ENCODE measurements around the gene IFT43. TPM values are rescaled to one million over a fixed set of nuclear protein-coding genes. Genes with fewer than 3 reads are reported as not detected.
"Not testable (repeated sequence)": the region's sequence is repeated elsewhere in the genome, so short reads cannot be mapped to it uniquely, and the experiment has no call there.

IFT43 gene
- total RNA-seq, 1 donor from 2014 or later: 30.2 TPM

DNA sequence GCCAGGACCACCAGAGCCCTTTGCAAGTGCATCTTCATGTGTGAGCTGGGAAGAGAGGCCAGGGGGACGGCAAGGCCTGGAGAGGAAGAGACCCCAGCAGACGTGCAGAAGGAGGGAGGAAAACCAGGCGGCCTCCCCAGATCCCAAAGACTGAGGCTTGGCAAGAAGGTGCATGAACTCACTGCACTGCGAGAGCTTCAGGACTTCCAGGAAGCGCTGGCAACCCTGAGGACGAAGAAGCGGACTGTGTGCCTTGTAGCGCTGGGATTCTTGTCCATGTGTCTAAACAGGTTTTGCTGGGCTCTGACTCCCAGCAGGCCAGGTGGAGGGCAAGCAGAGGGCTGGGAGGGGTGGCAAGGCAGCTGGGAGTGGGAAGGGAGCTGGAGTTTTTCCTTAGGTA, 4.7 kb upstream of the IFT43 start:
- DNase-seq (ENCODE audit: low read depth): no peak

DNA sequence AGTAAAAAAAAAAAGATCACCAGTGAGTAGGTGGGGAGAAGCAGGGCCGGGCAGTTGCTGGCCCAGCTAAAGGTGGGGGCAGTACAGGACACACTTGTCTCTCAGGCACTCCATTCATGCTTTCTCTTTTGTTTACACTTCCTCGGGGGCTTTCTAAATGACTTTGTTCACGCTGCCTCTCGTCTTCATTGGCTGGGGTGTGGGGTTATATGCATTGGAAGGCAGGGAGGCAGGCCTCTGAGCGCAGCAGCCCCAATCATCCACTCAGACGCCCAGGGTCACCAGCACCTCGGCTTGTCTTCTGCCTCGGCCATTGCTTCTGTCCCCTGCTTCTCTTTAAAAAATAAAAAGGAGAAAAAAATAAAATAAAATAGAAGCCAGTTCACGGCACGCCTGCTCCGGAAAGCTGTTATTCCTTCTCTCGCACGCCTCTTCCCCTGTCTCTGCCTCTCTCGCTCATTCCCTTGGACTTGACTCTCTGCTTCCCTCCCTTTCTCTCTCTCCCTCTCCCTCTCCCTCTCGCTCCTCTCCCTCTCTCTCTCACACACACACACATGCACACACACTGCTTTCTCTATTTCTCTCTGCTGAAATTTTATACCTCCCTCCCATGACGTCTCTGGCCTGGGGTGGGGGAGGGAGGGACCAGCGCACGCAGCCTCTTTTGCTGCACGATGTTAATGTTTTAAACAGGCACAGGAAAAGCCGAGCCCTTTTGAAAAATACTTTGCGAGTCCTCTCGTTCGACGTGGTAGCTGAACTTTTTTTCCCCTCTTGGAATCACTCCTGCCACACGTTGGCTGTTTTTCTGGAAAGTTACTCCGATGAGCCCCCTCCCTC, 3.9 kb upstream of the IFT43 start, which contains the start of gene TGFB3:
Gene TGFB3, minus strand, starts transcription at position 570 of the 840 bp plus-strand sequence. CDS start 1,102 bp downstream, outside the sequence.
- DNase-seq (ENCODE audit: low read depth): peak; percentile 82

DNA sequence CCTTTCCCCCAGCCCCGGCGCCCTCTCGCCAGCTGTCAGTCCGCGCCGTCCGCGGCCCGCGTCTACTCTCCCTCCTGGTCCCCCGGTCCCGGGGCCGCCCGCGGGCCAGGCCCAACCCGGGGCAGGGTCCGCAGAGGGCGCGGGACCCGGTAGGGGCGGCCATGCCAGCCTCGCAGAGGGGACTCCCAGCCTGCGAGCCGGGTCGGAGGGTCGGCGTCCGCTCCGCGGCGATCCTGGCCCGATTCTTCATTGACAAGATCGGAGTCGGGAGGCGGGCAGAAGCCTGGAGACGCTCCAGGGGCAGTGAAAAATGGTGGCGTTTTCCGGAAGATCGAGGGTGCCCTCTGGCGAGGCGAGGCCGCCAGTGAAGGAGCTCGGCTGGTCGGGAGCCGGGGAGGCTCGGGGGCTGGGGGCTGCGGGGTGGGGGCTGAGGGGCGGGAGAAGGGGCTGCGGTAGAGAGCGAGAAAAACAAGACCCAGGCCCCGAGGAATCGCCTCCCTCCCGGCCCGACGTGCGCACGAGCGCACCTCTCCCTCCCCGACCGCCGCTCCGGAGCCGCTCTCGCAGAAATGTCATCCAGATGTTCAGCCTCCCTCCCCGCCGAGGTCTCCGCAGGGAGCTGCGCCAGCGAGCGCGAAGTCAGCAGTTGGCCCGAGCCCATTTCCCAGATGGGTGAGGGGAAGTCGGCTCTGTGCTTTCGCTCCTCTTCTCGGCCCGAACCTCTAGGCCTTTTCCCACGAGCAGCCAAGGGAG, 3.1 kb upstream of the IFT43 start:
- DNase-seq (ENCODE audit: low read depth): peak; percentile 36

DNA sequence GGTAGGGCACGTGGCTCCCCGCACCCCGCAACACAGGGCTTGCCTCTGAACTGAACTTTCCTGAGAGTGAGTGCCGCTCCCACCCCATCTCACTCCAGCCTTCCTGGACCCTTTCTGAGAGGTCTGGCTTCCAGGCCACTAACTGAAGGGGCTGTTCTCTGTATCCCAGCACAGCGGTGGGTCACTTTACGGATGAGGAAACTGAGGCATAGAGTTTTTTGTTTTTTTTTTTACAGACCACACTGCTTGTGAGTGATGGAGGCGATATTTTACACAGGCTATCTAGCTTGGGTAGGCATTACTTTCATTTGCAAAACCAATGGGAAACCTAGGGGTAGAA, 2.6 kb upstream of the IFT43 start:
- DNase-seq (ENCODE audit: low read depth): no peak

DNA sequence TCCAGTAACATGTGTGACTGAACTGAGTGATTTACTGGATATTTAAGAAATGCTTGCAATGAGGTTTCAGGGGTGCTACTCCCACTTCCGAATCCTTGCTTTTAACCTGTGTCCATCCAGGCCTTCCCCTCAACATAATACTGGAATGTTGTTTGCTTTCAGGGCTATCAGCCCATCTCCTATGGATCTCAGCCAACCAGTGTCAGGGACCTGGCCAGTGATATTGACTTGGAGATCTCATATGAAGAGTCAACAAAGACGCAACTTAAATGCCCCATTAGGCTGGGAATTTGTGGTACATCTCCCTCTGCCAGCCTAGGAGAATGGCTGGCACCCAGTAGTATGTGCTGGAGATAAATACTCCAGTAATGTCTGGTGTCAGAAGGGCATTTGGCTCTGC, 889 bp upstream of the IFT43 start:
- DNase-seq (ENCODE audit: low read depth): no peak

DNA sequence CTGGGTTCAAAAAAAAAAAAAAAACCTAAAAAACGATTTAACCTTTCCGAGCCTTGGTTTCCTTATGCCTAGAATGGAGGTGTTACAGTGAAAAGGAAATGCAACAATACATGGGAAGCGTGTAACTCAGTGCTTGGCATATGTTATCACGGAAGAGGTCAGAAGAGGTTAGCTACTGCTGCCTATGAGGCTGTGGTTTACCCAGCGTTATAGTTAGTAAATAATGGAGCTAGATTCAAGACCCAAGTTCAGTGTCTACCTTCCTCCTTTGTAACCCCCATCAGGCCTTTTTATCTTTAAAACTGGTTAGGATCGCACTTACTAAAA, 839 bp downstream of the IFT43 start:
- no peak for DNase-seq (ENCODE audit: low read depth)

DNA sequence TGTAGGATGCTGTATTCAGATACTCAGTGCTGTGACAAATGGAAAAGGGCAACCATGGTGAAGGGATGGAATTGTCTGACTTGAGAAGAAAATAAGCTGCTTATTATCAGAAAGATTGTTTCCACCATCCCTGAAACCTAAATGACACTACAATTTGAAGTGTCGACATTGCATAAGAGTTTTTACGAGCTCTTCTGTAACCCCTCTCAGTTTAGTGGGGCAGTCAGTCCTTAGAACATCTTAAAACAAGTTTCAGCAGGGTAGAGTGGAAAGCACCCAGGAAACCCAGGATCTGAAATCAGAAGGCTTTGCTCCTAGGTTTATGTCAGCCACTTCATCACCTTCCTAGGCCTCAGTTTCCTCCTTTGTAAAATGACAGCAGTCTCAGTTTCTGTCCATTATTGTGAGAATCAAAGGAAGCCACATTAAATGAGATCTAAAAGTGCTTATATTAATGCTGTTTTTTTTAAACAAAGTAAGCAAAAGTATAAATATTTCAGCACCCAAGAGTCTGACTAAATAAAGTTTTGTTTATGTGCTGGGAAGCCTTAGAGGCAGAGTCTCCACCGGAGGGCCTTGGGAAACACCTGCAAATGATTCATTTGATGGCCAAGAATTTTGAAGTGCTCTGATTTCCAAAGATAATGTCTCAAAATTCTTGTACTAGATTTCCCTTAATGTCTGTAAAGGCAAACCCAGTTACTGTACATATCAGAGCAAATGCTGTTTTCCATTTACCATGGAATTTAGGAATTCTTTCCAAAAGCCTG, 1.8 kb downstream of the IFT43 start:
- DNase-seq (ENCODE audit: low read depth): no peak

DNA sequence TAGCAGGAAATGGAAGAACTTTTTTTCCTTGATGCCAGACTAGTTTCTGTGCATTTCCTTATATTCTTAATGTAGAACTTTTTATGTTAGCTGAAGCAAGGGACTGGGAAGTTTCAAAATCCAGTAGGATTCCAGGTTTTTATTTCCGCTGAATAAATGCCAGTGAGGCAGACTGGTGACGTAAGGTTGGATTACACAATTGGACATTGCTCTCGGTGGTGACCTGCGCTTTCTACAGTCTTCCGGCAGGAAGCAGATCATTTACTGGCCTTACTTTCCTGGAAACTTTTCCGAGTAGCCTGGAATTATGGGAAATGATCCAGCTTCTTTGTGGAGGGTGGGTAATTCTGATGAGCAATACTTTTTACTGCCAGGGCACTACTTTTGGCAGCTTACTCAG, 3.6 kb downstream of the IFT43 start:
- DNase-seq (ENCODE audit: low read depth): peak; percentile 87

DNA sequence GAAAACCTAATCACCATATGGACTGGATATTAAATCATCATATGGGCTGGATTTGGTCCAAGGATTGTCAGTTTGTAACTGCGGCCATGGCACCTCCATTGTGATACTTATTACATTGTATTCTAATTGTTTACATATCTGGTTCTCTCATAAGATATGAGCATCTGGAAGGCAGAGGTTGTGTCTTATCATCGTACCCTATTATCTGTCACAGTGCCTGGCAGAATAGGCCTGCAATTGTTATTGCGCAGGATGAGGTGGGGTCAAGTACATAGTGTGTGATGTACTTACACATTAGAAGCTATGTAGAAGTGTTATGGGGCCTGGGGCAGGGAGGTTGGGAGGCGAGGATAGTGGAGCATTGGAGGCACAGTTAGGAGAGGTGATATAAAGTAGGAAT, 4.7 kb downstream of the IFT43 start:
- DNase-seq (ENCODE audit: low read depth): no peak

DNA sequence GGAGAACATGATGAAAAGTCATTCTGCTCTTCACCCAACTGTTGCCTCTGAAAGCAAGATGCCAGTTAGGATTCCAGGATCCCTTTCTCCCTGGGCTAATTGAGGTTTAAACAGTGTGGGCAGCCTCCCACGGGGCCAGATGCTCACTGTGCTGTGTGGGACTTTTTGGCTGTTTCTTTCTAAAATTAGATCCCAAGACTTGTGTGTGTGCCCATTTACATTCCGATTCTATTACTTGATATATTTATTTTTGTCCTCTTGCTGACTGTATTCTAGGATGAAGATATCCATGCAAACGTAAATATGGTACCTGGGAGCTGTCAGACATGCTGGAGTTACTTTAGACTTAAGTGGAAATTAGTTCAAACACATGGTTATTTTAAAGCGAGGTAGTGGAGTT, 6.2 kb downstream of the IFT43 start:
- no peak for DNase-seq (ENCODE audit: low read depth)

DNA sequence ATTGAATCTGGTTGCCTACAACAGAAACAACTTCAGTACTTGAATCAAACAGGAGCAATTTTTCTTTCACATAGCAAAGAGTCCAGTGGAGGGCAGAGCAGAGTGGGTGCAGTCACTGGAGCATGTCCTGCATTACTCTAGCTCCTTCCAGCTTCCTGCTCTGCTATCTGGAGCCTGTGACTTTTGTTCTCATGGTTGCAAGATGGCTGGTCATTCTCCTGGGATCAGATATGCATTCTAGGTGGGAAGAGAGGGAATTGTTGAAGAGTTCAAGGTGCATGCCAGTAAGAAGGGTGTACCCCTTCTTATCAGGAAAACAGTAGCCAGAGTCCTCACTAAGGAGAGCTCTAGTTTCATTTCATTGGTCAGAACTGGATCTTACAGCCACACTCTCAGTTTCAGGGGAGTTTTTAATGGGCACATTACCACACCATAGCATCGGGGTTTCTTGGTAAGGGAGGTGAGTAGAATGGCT, 8.0 kb downstream of the IFT43 start:
- peak; percentile 68 for DNase-seq (ENCODE audit: low read depth)

DNA sequence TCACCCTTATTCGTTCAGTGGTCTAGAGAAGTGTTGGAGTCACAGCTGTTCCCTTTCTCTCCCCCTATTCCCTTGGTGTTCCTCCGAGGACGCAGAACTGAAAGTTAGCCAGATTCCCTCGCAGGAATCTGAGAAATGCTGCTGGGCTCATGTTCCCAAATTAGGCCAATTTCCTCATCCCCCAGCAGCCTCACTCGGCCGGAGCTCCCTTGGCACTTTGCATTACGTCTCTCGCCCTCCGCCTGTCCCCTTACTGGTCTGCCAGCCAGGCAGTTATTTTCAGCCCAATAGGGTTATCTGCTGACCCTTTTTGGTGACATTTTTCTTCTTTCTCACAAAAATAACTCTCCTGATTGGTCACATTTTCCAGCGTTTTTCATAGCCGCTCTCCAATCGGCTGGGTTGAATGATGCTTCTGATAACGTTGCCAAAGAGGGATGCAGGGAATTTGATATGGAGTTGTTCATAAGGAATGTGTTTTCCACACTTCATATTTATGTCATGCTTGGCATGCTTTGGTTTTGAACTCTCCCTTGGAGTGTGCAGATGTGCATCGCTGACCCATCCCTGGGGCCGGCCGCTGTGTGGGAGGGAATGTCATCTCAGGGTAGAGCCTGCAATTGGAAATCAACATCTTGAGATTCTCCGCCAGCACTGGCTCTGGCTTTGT, 9.9 kb downstream of the IFT43 start:
- no peak for DNase-seq (ENCODE audit: low read depth)

DNA sequence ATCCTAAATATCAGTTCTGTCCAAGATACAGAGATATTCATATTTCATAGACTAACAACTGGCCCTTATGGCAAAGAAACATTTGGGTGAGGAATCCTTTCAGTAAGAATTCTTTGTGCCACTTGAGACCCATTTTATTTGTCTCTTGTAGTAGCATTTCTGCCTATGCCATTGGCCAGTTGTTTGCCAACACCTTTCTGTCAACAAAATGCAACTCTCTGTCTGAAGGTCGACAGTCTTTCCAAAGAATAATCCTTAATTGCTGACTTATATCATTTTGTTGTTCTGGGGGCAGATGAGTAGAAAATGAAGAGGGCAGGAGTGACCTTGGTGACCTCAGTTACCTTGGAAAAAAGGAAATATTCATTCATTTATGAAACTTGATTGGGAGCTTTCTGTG, 10.9 kb downstream of the IFT43 start:
- no peak for DNase-seq (ENCODE audit: low read depth)

DNA sequence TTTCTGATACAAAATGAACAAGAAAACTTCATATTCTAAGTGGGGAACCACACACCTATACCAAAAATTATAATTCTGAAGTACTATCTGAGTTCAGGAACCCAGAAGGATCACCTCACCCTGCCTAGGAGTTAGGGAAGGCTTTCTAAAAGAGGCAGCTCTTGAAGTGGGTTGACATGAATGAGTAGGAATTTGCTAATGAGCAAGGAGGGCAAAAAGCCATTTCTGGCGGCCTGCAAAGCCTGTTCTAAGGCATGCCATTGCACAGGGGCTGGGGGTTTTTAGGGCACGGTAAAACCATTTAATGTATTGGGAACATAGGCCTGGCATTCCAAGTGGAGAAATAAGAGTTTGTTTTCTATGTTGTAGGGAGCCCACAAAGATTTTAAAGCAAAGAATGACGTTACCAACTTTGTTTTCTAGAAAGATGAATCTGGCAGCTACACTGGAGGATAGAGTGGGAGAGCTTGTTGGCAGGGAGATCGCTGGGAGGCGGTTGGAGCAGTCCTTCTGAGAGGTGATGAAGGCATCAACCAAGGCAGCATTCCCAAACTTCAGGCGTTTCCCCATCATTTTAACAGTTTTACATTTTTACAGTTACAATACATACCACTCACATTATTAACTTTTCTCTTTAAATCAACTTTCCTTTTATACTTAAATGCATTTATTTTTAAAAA, 14.1 kb downstream of the IFT43 start:
- no peak for DNase-seq (ENCODE audit: low read depth)

DNA sequence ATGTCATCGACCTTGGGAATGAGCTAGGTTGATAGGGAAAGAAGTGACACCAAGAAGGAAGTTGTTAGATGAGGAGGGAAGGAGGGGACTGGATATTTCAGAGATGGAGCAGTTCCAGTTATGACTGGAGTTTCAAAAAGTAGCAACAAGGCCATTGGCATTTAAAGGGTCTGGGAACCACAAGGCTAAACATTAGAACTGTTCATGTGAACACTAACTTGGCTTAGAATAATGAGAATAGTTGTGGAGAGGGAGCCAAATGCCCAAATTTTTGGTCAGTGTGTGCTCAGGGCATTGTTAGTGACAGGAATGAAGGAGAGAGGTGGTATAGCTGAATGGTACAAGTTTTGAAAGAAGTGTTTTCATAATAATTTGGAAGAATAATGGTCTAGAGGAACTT, 16.8 kb downstream of the IFT43 start:
- no peak for DNase-seq (ENCODE audit: low read depth)

DNA sequence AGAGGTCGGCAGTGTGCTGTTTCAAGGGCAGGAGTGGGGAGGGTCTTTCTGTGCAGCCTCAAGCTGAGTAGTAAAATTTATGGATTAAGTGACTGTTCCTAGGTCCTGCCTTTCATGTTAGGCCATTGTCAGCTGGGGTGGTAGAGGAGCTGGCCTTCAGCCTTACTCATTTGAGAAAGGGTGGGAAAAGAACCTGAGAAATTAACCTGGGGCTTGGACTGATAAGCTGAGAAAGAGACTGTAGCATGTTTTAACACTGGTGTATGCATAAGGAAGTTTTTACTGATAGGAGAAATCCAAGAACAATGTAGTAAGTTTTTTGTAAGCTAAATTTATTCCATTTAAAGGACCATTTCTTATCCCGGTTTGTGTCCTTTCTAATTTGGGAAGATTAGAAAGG, 20.7 kb downstream of the IFT43 start:
- DNase-seq (ENCODE audit: low read depth): no peak

DNA sequence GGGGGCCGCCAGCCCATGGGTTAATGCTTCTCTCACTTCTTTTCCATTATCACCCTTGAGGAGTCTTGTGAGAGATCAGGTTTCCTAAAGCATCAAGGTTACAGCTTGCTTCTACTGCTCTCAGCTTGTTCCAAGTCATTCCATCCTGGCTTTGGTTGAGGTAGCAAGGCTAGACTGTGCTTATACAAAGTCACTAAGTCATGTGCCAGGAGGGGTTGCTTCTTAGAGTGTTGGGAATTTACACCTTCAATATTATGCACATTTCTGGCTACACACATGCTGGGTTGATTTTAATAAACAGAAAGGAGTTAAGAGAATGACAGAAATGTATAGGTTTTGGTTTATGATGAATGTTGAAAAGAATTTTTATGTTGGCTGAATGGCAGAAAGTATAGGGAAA, 21.8 kb downstream of the IFT43 start:
- no peak for DNase-seq (ENCODE audit: low read depth)

DNA sequence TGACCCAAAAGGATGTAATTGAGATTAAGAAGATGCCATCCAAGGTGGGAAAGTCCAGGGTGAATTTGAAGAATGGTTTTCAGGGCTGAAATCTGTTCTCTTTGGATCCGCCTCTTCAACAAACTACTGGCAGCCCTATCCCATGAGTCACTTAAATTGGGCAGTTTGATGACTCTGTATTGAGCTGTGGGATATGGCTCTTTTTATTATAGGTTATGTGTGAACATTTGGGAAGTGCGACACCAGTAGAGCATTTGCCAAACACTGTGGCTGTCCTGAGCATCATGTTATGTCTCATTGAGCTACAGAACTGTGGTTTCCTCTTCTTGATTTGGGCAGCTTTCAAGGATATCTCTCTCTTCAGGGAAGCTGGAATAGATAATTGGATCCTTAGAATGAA, 22.3 kb downstream of the IFT43 start:
- no peak for DNase-seq (ENCODE audit: low read depth)

DNA sequence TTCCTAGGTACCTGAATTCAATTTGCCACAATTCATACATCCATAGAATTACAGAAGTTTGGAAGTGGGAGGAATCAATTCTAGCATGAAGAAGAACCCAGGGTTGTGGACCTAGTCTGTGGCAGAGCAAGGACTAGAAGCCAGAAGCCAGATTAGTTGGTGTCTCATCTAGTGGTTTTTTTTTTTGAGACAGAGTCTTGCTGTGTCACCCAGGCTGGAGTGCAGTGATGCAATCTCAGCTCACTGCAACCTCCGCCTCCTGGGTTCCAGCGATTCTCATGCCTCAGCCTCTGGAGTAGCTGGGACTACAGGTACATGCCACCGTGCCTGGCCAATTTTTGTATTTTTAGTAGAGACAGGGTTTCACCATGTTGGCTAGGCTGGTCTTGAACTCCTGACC, 24.1 kb downstream of the IFT43 start:
- not testable (repeated sequence) for DNase-seq (ENCODE audit: low read depth)

DNA sequence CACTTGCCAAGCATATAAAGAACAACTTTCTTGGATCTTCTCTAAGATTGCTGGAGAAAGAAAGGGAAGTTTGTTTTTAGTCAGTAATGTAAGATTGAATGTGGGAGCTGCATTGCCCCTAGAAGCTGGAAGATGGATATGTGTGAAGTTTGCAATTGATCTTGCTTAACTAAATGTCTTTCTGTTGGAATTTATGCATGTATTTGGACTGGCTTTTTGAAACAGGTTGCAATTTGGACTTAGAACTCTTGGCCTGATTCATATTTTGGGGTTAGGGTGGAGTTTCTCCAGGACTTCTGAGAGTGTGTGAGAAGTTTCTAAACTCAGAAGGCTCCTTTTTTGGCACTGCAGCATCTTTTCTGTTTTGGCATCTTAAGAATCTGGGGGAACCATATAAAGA, 26.4 kb downstream of the IFT43 start:
- no peak for DNase-seq (ENCODE audit: low read depth)

DNA sequence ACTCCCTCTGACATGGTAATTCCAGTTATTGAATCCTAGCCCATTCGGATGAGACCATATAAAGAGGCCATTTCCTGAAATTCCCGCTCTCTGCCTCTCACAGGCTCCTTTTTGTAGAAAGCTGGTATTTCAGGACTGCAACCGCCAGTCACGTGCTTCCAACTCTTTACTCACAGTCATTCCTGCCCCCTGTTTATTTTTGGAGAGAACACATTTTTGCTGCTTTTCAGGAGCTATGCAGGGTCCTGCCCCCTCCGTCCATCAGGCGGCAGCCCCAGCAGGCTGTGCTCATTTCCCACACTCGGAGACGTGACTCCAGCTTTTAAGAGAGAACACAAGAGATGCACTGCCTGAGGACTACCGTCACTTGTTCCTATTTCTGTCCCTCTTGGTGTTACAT, 26.8 kb downstream of the IFT43 start:
- no peak for DNase-seq (ENCODE audit: low read depth)

Measured in renal cortical epithelial cell (primary cell).